HL-60 (cell line): Measurements from ENCODE around the gene MMUT.

ENCODE experiments used
- GABPA ChIP-seq: IDR thresholded peaks from 2 replicates; pipeline ENCODE4 v1.6.1; 2012; ENCODE audit warnings: low read depth
- POLR2AphosphoS5 ChIP-seq: IDR thresholded peaks from 2 replicates; pipeline ENCODE4 v1.6.1; 2012; ENCODE audit warnings: low read depth
- SPI1 ChIP-seq: IDR thresholded peaks from 2 replicates; pipeline ENCODE4 v1.6.1; 2012; ENCODE audit warnings: low read depth, mild to moderate bottlenecking, borderline replicate concordance
- TF ChIP-seq, protein P1 (sequence below): IDR thresholded peaks from one replicate; pipeline ENCODE4 v1.5.1; 2011; ENCODE audit warnings: low read length, control low read depth, inconsistent platforms; ENCODE audit not compliant: insufficient read depth
- TF ChIP-seq, protein P2 (sequence below): IDR thresholded peaks from 2 replicates; pipeline ENCODE4 v1.6.1; 2012; ENCODE audit warnings: low read depth; ENCODE audit not compliant: insufficient replicate concordance

DNA sequence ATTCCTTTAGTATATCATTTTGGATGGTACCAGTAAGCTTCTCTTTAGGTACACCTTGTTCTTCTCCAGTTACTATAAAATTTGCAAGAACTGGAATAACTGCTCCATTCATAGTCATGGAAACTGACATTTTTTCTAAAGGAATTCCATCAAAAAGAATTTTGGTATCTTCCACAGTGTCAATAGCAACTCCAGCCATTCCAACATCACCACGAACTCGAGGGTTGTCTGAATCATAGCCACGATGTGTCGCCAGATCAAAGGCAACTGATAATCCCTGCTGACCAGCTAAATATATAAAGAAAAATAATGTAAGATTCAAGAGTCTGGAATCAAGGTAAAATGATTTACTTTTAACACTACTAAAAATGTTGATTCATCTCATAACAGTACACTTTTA is 5.3 kb downstream of the MMUT start:
- TF ChIP-seq, protein P1, sequence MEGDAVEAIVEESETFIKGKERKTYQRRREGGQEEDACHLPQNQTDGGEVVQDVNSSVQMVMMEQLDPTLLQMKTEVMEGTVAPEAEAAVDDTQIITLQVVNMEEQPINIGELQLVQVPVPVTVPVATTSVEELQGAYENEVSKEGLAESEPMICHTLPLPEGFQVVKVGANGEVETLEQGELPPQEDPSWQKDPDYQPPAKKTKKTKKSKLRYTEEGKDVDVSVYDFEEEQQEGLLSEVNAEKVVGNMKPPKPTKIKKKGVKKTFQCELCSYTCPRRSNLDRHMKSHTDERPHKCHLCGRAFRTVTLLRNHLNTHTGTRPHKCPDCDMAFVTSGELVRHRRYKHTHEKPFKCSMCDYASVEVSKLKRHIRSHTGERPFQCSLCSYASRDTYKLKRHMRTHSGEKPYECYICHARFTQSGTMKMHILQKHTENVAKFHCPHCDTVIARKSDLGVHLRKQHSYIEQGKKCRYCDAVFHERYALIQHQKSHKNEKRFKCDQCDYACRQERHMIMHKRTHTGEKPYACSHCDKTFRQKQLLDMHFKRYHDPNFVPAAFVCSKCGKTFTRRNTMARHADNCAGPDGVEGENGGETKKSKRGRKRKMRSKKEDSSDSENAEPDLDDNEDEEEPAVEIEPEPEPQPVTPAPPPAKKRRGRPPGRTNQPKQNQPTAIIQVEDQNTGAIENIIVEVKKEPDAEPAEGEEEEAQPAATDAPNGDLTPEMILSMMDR = no peak
- TF ChIP-seq, protein P2, sequence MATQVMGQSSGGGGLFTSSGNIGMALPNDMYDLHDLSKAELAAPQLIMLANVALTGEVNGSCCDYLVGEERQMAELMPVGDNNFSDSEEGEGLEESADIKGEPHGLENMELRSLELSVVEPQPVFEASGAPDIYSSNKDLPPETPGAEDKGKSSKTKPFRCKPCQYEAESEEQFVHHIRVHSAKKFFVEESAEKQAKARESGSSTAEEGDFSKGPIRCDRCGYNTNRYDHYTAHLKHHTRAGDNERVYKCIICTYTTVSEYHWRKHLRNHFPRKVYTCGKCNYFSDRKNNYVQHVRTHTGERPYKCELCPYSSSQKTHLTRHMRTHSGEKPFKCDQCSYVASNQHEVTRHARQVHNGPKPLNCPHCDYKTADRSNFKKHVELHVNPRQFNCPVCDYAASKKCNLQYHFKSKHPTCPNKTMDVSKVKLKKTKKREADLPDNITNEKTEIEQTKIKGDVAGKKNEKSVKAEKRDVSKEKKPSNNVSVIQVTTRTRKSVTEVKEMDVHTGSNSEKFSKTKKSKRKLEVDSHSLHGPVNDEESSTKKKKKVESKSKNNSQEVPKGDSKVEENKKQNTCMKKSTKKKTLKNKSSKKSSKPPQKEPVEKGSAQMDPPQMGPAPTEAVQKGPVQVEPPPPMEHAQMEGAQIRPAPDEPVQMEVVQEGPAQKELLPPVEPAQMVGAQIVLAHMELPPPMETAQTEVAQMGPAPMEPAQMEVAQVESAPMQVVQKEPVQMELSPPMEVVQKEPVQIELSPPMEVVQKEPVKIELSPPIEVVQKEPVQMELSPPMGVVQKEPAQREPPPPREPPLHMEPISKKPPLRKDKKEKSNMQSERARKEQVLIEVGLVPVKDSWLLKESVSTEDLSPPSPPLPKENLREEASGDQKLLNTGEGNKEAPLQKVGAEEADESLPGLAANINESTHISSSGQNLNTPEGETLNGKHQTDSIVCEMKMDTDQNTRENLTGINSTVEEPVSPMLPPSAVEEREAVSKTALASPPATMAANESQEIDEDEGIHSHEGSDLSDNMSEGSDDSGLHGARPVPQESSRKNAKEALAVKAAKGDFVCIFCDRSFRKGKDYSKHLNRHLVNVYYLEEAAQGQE = no peak
- TF ChIP-seq GABPA = no peak
- TF ChIP-seq POLR2AphosphoS5 = no peak
- TF ChIP-seq SPI1 = no peak
